Activated CD4-positive, alpha-beta T cell treated with anti-CD3 and anti-CD28 coated beads, Interleukin-2, amount 50 U/mL, for 24 hours (primary cell): Measurements from ENCODE around the gene FPGT.
"Not testable (repeated sequence)": the region's sequence is repeated elsewhere in the genome, so short reads cannot be mapped to it uniquely, and the experiment has no call there.

Experiments
- DNase-seq, 2 donors: peaks; one replicate each; pipeline ENCODE4 v3.0.0-alpha.2; 2020; ENCODE audit warnings: low read depth in 1 of 2, low spot score in 1 of 2

Gene FPGT

DNA sequence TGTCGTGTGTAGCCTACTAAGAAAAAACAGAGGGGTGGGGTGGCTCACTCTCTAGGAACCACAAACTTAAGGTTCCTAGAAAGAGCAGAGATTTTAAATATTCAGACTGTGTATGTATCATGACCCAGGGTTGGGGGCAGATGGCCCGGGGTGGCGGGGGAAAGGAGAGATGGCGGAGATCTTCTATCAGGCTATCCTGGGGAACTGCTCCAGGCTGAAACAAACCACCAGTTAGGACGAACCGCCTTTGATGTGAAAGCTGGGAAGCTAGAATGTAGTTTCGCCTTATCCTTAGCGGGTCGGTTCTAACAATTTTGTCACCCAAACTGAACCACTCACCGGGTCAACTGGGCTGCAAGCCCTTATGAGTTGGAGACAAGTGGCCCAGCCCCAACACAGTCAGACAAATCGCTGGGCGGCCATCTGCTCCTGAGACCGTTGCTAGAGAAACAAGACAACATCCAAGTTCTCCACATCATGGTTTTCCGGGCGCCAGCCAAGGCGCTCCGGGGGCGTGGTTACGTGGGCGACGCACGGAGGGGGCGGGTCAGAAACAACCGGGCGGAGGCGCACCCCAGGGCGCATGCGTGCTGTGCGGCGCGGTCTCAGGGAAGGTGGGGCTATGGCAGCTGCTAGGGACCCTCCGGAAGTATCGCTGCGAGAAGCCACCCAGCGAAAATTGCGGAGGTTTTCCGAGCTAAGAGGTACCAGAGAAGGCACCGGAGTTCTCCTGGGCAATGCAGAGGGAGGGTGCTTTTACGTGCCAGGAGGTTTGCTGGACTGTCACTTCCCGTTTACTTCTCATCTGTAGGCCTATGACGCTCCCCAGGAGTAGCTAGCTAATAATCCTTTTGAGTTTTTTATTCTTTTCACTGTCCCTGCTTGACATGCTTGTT is at the start of gene FPGT, which contains the start of gene LRRIQ3:
TSS of gene FPGT (plus strand) at position 586 of the 896 bp plus-strand sequence. CDS start at position 623, 37 bp downstream.
TSS of gene LRRIQ3 (minus strand) at position 520 of the 896 bp plus-strand sequence. CDS start 14,492 bp downstream, outside the sequence.
- peak; percentile 91 to 93 for DNase-seq

DNA sequence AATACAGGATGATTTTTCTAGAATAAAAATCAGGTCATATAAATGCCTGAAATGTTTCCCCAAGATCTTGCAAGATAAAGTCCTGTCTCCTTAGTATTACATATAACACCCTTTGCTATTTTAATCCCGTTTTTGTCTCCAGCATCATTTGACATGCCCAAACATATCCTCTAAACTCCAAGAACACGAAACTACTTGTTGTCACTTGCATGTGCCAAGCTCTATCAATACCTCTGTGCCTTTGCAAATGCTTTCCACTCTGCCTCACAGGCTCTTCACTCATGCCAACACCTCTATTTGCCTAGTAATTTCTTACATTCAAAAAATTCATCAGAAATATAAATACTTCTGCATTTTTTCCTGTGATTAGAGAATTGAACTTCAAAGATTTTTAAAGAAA is 38.0 kb upstream of the FPGT start:
- DNase-seq: no peak

GRCh38 chr1:74161497-74161896 is 36.5 kb upstream of the FPGT start:
- no peak for DNase-seq

GRCh38 chr1:74162333-74162732 is 35.7 kb upstream of the FPGT start:
- DNase-seq: no peak

GRCh38 chr1:74174423-74174822 is 23.6 kb upstream of the FPGT start:
- DNase-seq: not testable (repeated sequence)

DNA sequence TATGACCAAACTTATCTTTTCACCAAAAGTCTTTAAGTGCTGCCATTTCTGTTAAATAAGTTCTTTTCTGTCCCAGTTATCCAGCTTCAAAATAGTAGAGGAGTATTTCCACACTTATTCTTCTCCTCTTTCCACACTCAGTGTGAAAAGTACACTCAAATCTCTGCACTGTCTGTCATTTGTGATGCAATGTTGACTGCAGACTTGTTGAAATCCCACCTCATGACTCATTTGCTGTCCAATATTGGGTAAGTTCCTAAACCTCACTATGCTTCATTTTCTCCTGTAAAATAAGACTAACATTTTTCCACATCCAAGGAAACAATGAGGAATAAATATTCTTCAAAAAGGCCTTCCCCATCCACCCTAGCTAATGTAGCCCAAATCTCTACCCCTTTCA is 17.6 kb upstream of the FPGT start:
- no peak for DNase-seq

DNA sequence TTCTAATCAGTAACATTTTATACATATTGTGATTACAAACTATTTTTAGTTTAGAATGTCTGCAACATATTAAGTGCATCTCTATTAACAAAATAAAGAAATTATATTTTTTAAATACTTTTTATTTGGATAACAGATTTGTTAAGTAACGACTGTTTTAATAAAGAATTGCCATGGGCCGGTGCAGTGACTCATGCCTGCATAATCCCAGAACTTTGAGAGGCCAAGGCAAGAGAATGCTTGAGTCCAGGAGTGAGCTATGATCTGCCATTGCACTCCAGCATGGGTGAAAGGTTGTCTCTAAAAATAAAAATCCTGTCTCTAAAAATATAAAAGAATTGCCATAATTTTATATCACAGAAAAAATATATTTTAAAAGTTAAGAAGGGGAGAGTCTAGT is 4.1 kb upstream of the FPGT start:
- DNase-seq: no peak

DNA sequence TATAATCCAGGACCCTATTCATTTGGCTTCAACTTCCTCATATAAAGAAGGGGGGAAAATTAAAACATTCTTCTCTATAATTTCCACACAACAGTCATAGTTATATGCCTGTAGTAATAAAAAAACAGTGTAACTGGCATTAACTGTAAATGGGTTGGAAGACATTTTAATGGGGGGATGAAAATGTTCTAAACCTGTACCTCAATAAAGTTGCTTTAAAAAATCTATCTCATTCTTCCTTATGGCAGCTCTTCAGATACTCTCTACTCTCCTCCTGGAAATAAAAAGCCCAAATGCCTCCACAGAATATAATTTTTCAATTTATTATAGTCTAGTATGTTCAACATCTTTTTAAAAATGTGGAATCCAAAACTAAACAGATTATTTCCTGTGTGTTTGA is 2.7 kb upstream of the FPGT start:
- DNase-seq: no peak

DNA sequence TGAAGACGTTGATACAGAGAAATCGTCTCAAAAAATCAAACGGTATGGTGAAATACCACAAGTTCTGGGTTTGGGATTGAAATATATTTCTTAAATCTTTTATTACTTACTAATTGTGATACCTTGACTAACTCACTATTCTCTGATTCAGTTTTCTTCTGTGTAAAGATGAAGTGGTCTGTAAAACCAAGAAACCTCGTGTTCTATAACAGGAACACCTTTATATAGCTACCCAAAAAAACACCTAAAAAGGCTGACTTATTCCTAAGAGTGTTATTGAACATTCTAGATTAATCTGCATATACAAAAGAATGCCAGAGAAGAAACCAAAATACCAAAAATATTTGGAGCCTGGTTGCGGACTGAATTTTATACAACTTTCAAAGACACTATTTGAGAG is 787 bp upstream of the FPGT start:
- no peak for DNase-seq

DNA sequence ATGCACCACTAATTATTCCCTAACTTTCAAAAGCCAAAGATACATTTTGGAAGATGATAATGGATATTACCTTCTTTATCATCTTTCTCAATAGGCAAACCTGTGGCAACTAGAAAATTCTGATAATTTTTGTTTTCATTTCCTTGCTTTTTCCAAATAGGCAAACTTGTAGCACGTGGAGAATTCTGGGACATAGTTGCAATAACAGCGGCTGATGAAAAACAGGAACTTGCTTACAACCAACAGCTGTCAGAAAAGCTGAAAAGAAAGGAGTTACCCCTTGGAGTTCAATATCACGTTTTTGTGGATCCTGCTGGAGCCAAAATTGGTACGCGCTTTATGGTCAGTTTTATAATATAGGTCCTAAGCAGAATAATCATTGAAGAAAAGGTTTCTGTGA is 1.5 kb downstream of the FPGT start:
- no peak for DNase-seq

GRCh38 chr1:74205266-74205665 is 7.2 kb downstream of the FPGT start:
- no peak for DNase-seq

- no peak for DNase-seq
Measured at GRCh38 chr1:74215229-74215628, 17.2 kb downstream of the FPGT start.

DNA sequence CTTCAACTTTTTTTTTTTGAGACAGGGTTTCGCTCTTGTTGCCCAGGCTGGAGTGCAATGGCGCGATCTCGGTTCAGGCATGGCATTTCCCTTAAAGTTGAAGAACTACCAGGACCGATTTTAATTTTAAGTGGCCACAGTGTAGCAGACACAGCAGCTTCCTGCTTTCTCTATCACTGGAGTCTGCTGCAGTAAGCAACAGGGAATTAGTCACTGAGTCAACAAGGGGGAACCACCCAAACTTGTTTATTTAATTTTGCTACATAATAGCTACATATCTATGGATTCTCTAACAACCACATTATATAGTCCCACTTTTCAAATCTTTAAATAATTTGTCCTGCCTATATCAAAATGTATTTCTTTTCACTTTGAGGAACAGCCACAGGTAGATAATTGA is 24.7 kb downstream of the FPGT start:
- no peak for DNase-seq

- no peak for DNase-seq
Measured at GRCh38 chr1:74223453-74223852, 25.4 kb downstream of the FPGT start.

DNA sequence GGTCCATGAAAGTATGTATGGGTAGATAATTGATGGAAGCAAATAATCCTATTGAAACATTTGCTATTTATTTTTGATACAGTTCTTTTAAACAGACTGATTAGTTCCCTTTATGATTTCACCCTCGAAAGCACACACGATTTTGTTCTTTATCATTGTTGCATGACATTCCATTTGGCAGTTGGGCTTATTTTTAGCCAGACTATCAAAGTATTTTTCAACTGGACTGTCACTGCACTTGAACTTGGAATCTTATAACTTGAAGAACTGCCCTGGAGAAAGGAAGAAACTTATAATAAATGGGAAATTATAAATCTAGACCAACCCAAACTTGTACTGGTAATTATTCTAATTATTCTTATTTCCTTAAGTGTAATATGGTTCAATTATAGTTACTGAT is 37.1 kb downstream of the FPGT start, which contains the start of gene TNNI3K:
TSS of gene TNNI3K (plus strand) at position 235 of the 400 bp plus-strand sequence. CDS start at position 300, 65 bp downstream.
- DNase-seq: no peak

DNA sequence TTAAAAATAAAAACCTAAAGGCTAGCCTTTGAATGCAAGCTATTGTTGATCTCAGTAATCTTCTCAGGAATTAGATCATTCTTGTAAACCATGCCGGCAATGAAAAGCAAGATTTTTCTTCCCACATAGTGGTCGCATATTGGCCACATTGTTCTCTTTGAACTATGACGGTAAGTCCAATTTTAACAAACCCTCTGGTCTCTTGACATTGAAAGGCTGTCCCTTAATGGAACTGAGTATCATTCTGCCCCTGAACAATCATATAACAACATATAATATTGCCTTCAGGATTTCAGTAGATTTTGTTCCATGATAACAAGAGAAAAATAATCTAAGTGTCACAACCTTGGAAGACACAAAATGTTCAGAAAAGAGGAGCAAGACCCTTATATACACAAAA is 38.4 kb downstream of the FPGT start:
- DNase-seq: no peak

- no peak for DNase-seq
Measured at GRCh38 chr1:74237035-74237434, 39.0 kb downstream of the FPGT start.

DNA sequence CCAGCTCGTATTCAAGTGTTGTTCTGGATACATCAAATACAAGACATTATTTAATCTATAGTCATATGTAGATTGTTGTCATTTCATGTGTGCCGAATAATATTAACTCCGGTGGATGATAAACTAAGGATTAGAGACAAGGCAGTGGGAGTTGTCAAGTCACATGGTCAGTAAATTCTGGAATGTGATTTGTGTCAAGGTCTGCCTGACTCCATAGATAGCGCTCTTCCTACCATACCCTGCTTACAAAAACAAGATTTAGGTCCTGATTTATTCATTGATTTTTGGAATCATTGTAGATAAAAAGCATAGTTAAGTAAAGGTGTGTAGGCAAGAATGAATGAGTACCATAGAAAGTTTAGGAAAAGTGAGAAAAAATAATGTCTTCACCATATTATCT is 39.7 kb downstream of the FPGT start:
- no peak for DNase-seq

GRCh38 chr1:74245168-74245772 is 47.2 kb downstream of the FPGT start:
- DNase-seq: no peak

GRCh38 chr1:74246315-74246714 is 48.3 kb downstream of the FPGT start:
- no peak for DNase-seq

- DNase-seq: no peak
Measured at GRCh38 chr1:74247881-74248528, 50.0 kb downstream of the FPGT start.
